Calu3 (cell line): ENCODE results near the gene TFR2. TPM values are rescaled to one million over a fixed set of nuclear protein-coding genes. Genes with fewer than 3 reads are reported as not detected.

Experiments used
- BruUV-seq: library from RNA; stranded (reverse); fragments of 400-500 nt; replicated peaks from 2 replicates; lab custom pipeline; 2021; lab: Mats Ljungman, UMichigan
- CTCF ChIA-PET: fragments of 300-600 bp; sonication (Branson Sonifier 250); formaldehyde crosslinking; loops from one replicate; lab custom pipeline; 2022; ENCODE audit warnings: antibody characterized with exemption; lab: Charles Lee
- DNase-seq: peaks from one replicate; pipeline ENCODE4 v3.0.0; 2022
- H3K27ac Mint-ChIP-seq: one replicate; pipeline ENCODE4 v1.8.0; 2022; ENCODE audit warnings: mixed read lengths; ENCODE audit not compliant: unreplicated experiment
- H3K27me3 Mint-ChIP-seq: one replicate; pipeline ENCODE4 v1.8.0; 2022; ENCODE audit warnings: mixed read lengths; ENCODE audit not compliant: unreplicated experiment
- H3K36me3 Mint-ChIP-seq: one replicate; pipeline ENCODE4 v1.8.0; 2022; ENCODE audit warnings: mild to moderate bottlenecking, moderate library complexity, mixed read lengths; ENCODE audit not compliant: insufficient read depth, unreplicated experiment
- H3K4me1 Mint-ChIP-seq: one replicate; pipeline ENCODE4 v1.8.0; 2022; ENCODE audit warnings: mild to moderate bottlenecking, low read depth, mixed read lengths; ENCODE audit not compliant: unreplicated experiment
- H3K4me3 Mint-ChIP-seq: one replicate; pipeline ENCODE4 v1.8.0; 2022; ENCODE audit warnings: mild to moderate bottlenecking, low read depth, moderate library complexity, mixed read lengths; ENCODE audit not compliant: unreplicated experiment
- H3K9me3 Mint-ChIP-seq: one replicate; pipeline ENCODE4 v1.8.0; 2022; ENCODE audit warnings: low read depth, mixed read lengths; ENCODE audit not compliant: unreplicated experiment
- CTCF ChIP-seq: fragments of 200-600 bp; IDR thresholded peaks from one replicate; pipeline ENCODE4 v1.8.0; 2022; ENCODE audit warnings: antibody characterized with exemption; ENCODE audit not compliant: unreplicated experiment
- intact Hi-C: fragments of 100-400 bp; cut with micrococcal nuclease; formaldehyde crosslinking; loops from one replicate; pipeline ENCODE4 v1.10.0; 2022; ENCODE audit not compliant: unreplicated experiment
- total RNA-seq: library from RNA; stranded (reverse); gene quantifications from 2 replicates; pipeline ENCODE4 v1.2.3, GENCODE V29; 2022

The TFR2 gene
- total RNA-seq, 1 experiment from 2014 or later = 0.90 TPM

- Mint-ChIP-seq H3K36me3 (peaks cover 16% of the 10 kb centered on the region), H3K4me1 (no peaks in the 10 kb centered on the region), H3K27ac (no peak overlapping the region), H3K9me3 (no peaks in the 10 kb centered on the region), H3K27me3 (no peaks in the 10 kb centered on the region), H3K4me3 (no peak overlapping the region)
- TF ChIP-seq CTCF = no peak
- CTCF ChIA-PET = interaction anchor here (1.0 kb wide), 1 partner anchor 18 kb away, joined by 4 read pairs; the partner anchor contains the start of gene MOSPD3
- intact Hi-C loops = no loop called here
- no peak for DNase-seq
- BruUV-seq = no TSS peak
These were observed 11.3 kb downstream of the TFR2 start for GRCh38 chr7:100630066-100630465.

- no peaks in the 10 kb centered on the region for H3K4me1 Mint-ChIP-seq
These were observed 12.1 kb downstream of the TFR2 start for GRCh38 chr7:100629117-100629716.

GRCh38 chr7:100627238-100627549 lies 14.2 kb downstream of the TFR2 start:
- no peaks in the 10 kb centered on the region for H3K4me1 Mint-ChIP-seq
- TF ChIP-seq CTCF = no peak
- intact Hi-C loops = no loop called here
- H3K36me3 Mint-ChIP-seq = no peaks in the 10 kb centered on the region
- DNase-seq = no peak
- no peak overlapping the region for H3K27ac Mint-ChIP-seq
- H3K4me3 Mint-ChIP-seq = no peak overlapping the region
- no TSS peak for BruUV-seq
- CTCF ChIA-PET = interaction anchor here (1.2 kb wide), 1 partner anchor 10 kb away, joined by 3 read pairs; no protein-coding TSS in a partner anchor
- no peaks in the 10 kb centered on the region for H3K27me3 Mint-ChIP-seq
- H3K9me3 Mint-ChIP-seq = no peaks in the 10 kb centered on the region

More at GRCh38 chr7:100629117-100629716, 12.1 kb downstream of the TFR2 start:
- no peak overlapping the region for H3K4me3 Mint-ChIP-seq
- H3K36me3 Mint-ChIP-seq = peaks cover 15% of the 10 kb centered on the region
- H3K27me3 Mint-ChIP-seq = no peaks in the 10 kb centered on the region
- CTCF ChIA-PET = interaction anchor here (1.0 kb wide), 1 partner anchor 17 kb away, joined by 4 read pairs; the partner anchor contains the start of gene MOSPD3
- no peak for TF ChIP-seq CTCF
- no TSS peak for BruUV-seq
- DNase-seq = peak; percentile 38
- intact Hi-C loops = no loop called here
- no peaks in the 10 kb centered on the region for H3K9me3 Mint-ChIP-seq
- no peak overlapping the region for H3K27ac Mint-ChIP-seq

GRCh38 chr7:100626530-100627237 lies 14.7 kb downstream of the TFR2 start:
- intact Hi-C loops = no loop called here
- no peak for TF ChIP-seq CTCF
- Mint-ChIP-seq H3K4me1 (no peaks in the 10 kb centered on the region), H3K27me3 (no peaks in the 10 kb centered on the region), H3K27ac (no peak overlapping the region), H3K36me3 (no peaks in the 10 kb centered on the region), H3K4me3 (no peak overlapping the region), H3K9me3 (no peaks in the 10 kb centered on the region)
- no TSS peak for BruUV-seq
- CTCF ChIA-PET = interaction anchor here (0.7 to 1.2 kb wide), 3 partner anchors 8 to 13 kb away, joined by 3 to 7 read pairs (median 3); no protein-coding TSS in a partner anchor
- DNase-seq = peak; percentile 29
